T-helper 2 cell treated with Interferon-gamma antibody and Interleukin-4, amounts not matched to agents 5 μg/mL and 100 μg/mL, for 36 hours (primary cell): ENCODE results near the gene PLA2G4A.

ENCODE experiments used
- DNase-seq: peaks from one replicate; pipeline ENCODE4 v3.0.0; 2021; ENCODE audit warnings: low spot score
- H3K27ac Mint-ChIP-seq: one replicate; pipeline ENCODE4 v1.8.0; 2021; ENCODE audit warnings: mild to moderate bottlenecking, mixed read lengths
- H3K27me3 Mint-ChIP-seq: one replicate; pipeline ENCODE4 v1.8.0; 2021; ENCODE audit warnings: low read depth, mixed read lengths
- H3K36me3 Mint-ChIP-seq: one replicate; pipeline ENCODE4 v1.8.0; 2021; ENCODE audit warnings: low read depth, mixed read lengths
- H3K4me1 Mint-ChIP-seq: one replicate; pipeline ENCODE4 v1.8.0; 2021; ENCODE audit warnings: low read depth, mixed read lengths
- H3K4me3 Mint-ChIP-seq: one replicate; pipeline ENCODE4 v1.8.0; 2022; ENCODE audit warnings: mild to moderate bottlenecking, moderate library complexity, mixed read lengths
- H3K9me3 Mint-ChIP-seq: one replicate; pipeline ENCODE4 v1.8.0; 2021; ENCODE audit warnings: mixed read lengths

Gene PLA2G4A

GRCh38 chr1:186993996-186994395 lies 165.2 kb downstream of the PLA2G4A start:
- Mint-ChIP-seq H3K27me3 (peaks cover 3% of the 10 kb centered on the region), H3K9me3 (no peaks in the 10 kb centered on the region), H3K27ac (no peak overlapping the region), H3K36me3 (no peaks in the 10 kb centered on the region), H3K4me3 (no peak overlapping the region), H3K4me1 (no peaks in the 10 kb centered on the region)
- no peak for DNase-seq

GRCh38 chr1:186994897-186995296 lies 166.1 kb downstream of the PLA2G4A start:
- DNase-seq = no peak
- Mint-ChIP-seq H3K9me3 (no peaks in the 10 kb centered on the region), H3K4me1 (no peaks in the 10 kb centered on the region), H3K27me3 (peaks cover 2% of the 10 kb centered on the region), H3K4me3 (no peak overlapping the region), H3K36me3 (no peaks in the 10 kb centered on the region), H3K27ac (no peak overlapping the region)

DNA sequence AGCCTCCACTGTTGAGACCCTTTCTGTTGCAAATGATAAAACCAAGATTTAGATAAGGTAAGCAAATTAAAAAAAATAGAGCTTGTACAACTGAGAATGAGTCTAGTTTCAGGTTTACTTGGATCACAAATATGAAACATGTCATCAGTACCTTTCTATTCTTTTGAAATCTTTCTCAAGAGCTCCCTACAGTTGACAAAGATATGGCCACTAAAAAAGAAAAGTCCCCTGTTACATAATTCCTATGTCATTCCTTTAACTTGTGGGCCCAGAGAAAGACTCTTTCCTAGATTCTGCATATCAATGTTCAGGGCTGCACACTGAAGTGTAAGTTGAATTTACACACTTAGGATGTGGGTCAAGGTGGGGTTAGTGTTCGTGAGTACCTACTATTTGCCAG lies 168.1 kb downstream of the PLA2G4A start:
- H3K9me3 Mint-ChIP-seq = no peaks in the 10 kb centered on the region
- H3K4me1 Mint-ChIP-seq = no peaks in the 10 kb centered on the region
- H3K27ac Mint-ChIP-seq = no peak overlapping the region
- DNase-seq = no peak
- peaks cover 7% of the 10 kb centered on the region for H3K27me3 Mint-ChIP-seq
- no peak overlapping the region for H3K4me3 Mint-ChIP-seq
- H3K36me3 Mint-ChIP-seq = no peaks in the 10 kb centered on the region

DNA sequence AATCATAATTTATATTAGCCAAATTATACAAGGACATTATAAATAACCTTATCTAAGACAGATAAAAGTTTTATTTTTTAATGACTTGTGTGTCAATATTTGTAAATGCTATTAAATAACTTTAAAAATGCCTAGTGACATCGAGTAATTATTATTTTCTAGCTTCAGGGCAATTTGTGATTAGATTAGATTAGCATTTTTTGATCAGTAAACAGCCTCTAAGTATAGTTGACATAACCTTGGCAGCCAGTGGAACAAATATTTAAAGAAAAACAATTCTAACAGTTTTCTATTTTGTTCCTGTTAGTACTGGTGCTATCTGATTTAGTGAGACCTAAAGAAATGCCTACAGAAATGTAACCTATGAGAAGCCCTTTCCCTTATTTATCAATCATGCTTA lies 169.1 kb downstream of the PLA2G4A start:
- H3K9me3 Mint-ChIP-seq = no peaks in the 10 kb centered on the region
- no peaks in the 10 kb centered on the region for H3K36me3 Mint-ChIP-seq
- no peak overlapping the region for H3K27ac Mint-ChIP-seq
- H3K27me3 Mint-ChIP-seq = peaks cover 7% of the 10 kb centered on the region
- DNase-seq = no peak
- no peaks in the 10 kb centered on the region for H3K4me1 Mint-ChIP-seq
- H3K4me3 Mint-ChIP-seq = no peak overlapping the region

DNA sequence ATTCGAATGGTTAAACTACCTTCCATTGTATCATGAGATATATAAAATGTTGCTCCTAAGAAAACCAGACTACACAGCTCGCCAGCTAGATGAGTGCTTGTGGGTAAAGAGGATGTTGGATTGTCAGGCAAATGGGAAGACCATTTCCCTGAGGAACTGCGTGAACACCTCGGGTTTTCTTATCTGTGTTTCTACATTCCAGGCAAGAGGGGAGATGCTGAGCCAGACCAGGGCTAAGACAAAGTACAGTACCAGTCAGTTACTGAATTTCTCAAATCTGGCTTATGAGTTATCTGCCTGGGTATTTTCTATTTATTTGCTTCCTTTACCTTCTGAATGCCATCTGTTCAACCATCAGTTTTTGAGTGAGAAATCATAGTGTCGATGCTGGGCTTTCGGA lies 170.8 kb downstream of the PLA2G4A start:
- Mint-ChIP-seq H3K4me1 (no peaks in the 10 kb centered on the region), H3K4me3 (no peak overlapping the region), H3K27ac (no peak overlapping the region), H3K27me3 (peaks cover 7% of the 10 kb centered on the region), H3K36me3 (no peaks in the 10 kb centered on the region), H3K9me3 (no peaks in the 10 kb centered on the region)
- DNase-seq = no peak

- Mint-ChIP-seq H3K4me1 (no peaks in the 10 kb centered on the region), H3K36me3 (no peaks in the 10 kb centered on the region)
- DNase-seq = no peak
Observed at GRCh38 chr1:187001198-187001889, 172.6 kb downstream of the PLA2G4A start.

GRCh38 chr1:187003353-187003752 lies 174.6 kb downstream of the PLA2G4A start:
- H3K27me3 Mint-ChIP-seq = peaks cover 7% of the 10 kb centered on the region
- no peak for DNase-seq
- H3K9me3 Mint-ChIP-seq = peaks cover 16% of the 10 kb centered on the region
- no peaks in the 10 kb centered on the region for H3K36me3 Mint-ChIP-seq
- H3K4me3 Mint-ChIP-seq = no peak overlapping the region
- H3K4me1 Mint-ChIP-seq = peaks cover 1% of the 10 kb centered on the region
- no peak overlapping the region for H3K27ac Mint-ChIP-seq

More at GRCh38 chr1:187001198-187001889, 172.6 kb downstream of the PLA2G4A start:
- Mint-ChIP-seq H3K27ac (no peak overlapping the region), H3K9me3 (no peaks in the 10 kb centered on the region), H3K4me3 (no peak overlapping the region), H3K27me3 (peaks cover 7% of the 10 kb centered on the region)

- H3K4me3 Mint-ChIP-seq = no peak overlapping the region
- no peaks in the 10 kb centered on the region for H3K36me3 Mint-ChIP-seq
- no peak overlapping the region for H3K27ac Mint-ChIP-seq
- H3K27me3 Mint-ChIP-seq = no peaks in the 10 kb centered on the region
- DNase-seq = no peak
- peaks cover 28% of the 10 kb centered on the region for H3K9me3 Mint-ChIP-seq
- peaks cover 5% of the 10 kb centered on the region for H3K4me1 Mint-ChIP-seq
Observed at GRCh38 chr1:187006896-187007295, 178.1 kb downstream of the PLA2G4A start.

- Mint-ChIP-seq H3K9me3 (peaks cover 28% of the 10 kb centered on the region), H3K27me3 (no peaks in the 10 kb centered on the region), H3K4me1 (peaks cover 5% of the 10 kb centered on the region), H3K4me3 (no peak overlapping the region), H3K36me3 (no peaks in the 10 kb centered on the region), H3K27ac (no peak overlapping the region)
- DNase-seq = no peak
Observed at GRCh38 chr1:187009320-187009719, 180.6 kb downstream of the PLA2G4A start.

DNA sequence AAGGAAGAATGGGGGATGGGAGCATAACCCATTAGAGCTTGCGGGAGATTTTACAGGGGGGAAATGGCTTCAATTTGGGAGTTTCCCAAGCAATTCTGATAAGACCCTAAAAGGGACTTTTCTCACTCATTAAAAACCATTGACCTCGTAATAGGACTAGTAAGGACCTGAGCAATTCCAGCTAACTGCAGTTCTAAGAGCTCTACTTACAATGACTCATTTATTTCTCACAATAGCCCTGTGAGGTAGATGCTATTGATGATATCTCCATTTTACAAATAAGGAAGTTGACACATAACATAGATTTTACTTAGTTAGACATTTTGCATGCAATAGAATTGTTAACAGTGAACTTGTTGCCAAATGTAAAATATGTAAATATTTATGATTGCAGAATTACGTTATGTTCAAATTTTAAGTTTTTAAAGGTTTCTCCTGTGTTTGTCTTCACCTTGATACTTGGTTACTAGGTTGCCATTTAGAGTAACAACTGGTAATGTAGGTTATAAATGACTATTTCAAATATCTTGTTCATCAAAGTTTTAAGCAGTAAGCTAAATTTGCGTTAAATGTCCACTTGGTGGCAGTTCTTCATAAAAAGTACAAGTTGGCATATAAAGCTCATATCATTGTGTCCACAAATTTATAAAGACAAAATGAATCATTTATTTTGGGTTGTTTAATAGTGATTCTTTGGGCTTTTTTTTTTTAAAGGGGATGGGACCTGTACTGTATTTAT lies 182.0 kb downstream of the PLA2G4A start:
- no peak overlapping the region for H3K27ac Mint-ChIP-seq
- no peak for DNase-seq
- H3K27me3 Mint-ChIP-seq = no peaks in the 10 kb centered on the region
- no peak overlapping the region for H3K4me3 Mint-ChIP-seq
- H3K4me1 Mint-ChIP-seq = peaks cover 5% of the 10 kb centered on the region
- H3K36me3 Mint-ChIP-seq = no peaks in the 10 kb centered on the region
- peaks cover 28% of the 10 kb centered on the region for H3K9me3 Mint-ChIP-seq

GRCh38 chr1:187013582-187014200 lies 184.9 kb downstream of the PLA2G4A start:
- H3K9me3 Mint-ChIP-seq = peaks cover 8% of the 10 kb centered on the region
- no peak for DNase-seq
- H3K4me1 Mint-ChIP-seq = peaks cover 3% of the 10 kb centered on the region
- no peak overlapping the region for H3K27ac Mint-ChIP-seq
- no peaks in the 10 kb centered on the region for H3K36me3 Mint-ChIP-seq
- no peak overlapping the region for H3K4me3 Mint-ChIP-seq
- H3K27me3 Mint-ChIP-seq = no peaks in the 10 kb centered on the region

GRCh38 chr1:187018291-187018690 lies 189.5 kb downstream of the PLA2G4A start:
- H3K4me1 Mint-ChIP-seq = no peaks in the 10 kb centered on the region
- H3K27me3 Mint-ChIP-seq = no peaks in the 10 kb centered on the region
- no peaks in the 10 kb centered on the region for H3K36me3 Mint-ChIP-seq
- no peak for DNase-seq
- H3K9me3 Mint-ChIP-seq = no peaks in the 10 kb centered on the region
- H3K4me3 Mint-ChIP-seq = no peak overlapping the region
- no peak overlapping the region for H3K27ac Mint-ChIP-seq

- Mint-ChIP-seq H3K9me3 (peaks cover 9% of the 10 kb centered on the region), H3K27me3 (no peaks in the 10 kb centered on the region), H3K4me1 (no peaks in the 10 kb centered on the region), H3K36me3 (no peaks in the 10 kb centered on the region), H3K27ac (no peak overlapping the region), H3K4me3 (no peak overlapping the region)
- DNase-seq = no peak
Observed at GRCh38 chr1:187027253-187027652, 198.5 kb downstream of the PLA2G4A start.

DNA sequence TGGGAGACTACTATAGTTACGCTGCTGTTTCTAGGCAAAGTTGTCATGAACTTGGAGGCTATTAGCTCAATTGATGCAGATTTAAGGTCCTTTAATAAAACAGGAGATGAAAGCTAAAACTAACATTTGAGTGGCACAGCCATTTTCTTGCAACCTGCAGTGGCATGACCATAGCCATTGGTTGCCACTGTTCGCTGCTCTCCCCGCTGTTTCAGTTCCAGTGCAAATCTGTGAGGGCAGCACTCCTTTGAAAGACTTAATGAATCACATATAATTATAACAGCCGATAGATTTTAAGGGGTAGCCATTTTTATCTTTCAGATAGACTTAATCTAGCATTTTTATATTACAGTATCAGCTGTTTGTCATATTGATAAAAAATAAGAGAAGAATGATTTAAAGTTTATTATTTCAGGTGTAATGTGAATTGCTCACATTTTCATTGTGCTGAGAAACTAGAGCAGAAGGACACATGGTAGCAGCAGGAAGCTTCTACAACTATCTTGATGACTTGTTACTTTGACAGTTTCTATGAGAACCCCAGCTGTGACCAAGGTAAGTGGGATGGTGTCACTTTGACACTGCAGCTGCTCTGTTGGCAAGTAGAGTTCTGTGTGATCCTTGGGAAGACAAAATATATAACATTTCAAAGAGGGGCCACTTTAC lies 203.7 kb downstream of the PLA2G4A start:
- H3K4me3 Mint-ChIP-seq = no peak overlapping the region
- no peak overlapping the region for H3K27ac Mint-ChIP-seq
- no peak for DNase-seq
- H3K9me3 Mint-ChIP-seq = peaks cover 9% of the 10 kb centered on the region
- H3K27me3 Mint-ChIP-seq = no peaks in the 10 kb centered on the region
- H3K4me1 Mint-ChIP-seq = no peaks in the 10 kb centered on the region
- H3K36me3 Mint-ChIP-seq = no peaks in the 10 kb centered on the region
